Osteoblast (primary cell): ENCODE results near the gene RRAGC. TPM values are rescaled to one million over a fixed set of nuclear protein-coding genes. Genes with fewer than 3 reads are reported as not detected.

Experiments used
- DNase-seq: peaks from one replicate; pipeline ENCODE4 v3.0.0; 2011; ENCODE audit warnings: low spot score, mixed read lengths; ENCODE audit not compliant: insufficient read length; ENCODE audit errors: missing footprints
- H2AFZ ChIP-seq: 2 replicates; pipeline ENCODE4 v1.6.0; 2011; ENCODE audit warnings: mild to moderate bottlenecking, low read length
- H3K27ac ChIP-seq: 2 replicates; pipeline ENCODE4 v1.5.1; 2011; ENCODE audit warnings: mild to moderate bottlenecking, low read depth, low read length, moderate library complexity
- H3K27me3 ChIP-seq: 2 replicates; pipeline ENCODE4 v1.6.0; 2012; ENCODE audit warnings: mild to moderate bottlenecking, control low read depth, inconsistent platforms, low read length, moderate library complexity; ENCODE audit not compliant: insufficient read depth
- H3K36me3 ChIP-seq: 2 replicates; pipeline ENCODE4 v1.5.1; 2011; ENCODE audit warnings: mild to moderate bottlenecking, low read length, control low read depth, moderate library complexity; ENCODE audit not compliant: insufficient read depth
- H3K4me1 ChIP-seq: 2 replicates; pipeline ENCODE4 v1.5.1; 2011; ENCODE audit warnings: mild to moderate bottlenecking, low read length, control low read depth, moderate library complexity; ENCODE audit not compliant: insufficient read depth
- H3K4me2 ChIP-seq: 2 replicates; pipeline ENCODE4 v1.6.0; 2011; ENCODE audit warnings: mild to moderate bottlenecking, low read length; ENCODE audit not compliant: insufficient read depth
- H3K4me3 ChIP-seq: fragments of 200-600 bp; sonication (generic); 3 replicates; pipeline ENCODE4 v1.5.1; 2012; ENCODE audit warnings: mild to moderate bottlenecking, low read length, inconsistent platforms; ENCODE audit not compliant: insufficient read depth
- H3K79me2 ChIP-seq: 2 replicates; pipeline ENCODE4 v1.6.0; 2012; ENCODE audit warnings: mild to moderate bottlenecking, low read length, control low read depth, inconsistent platforms; ENCODE audit not compliant: insufficient read depth
- H3K9me3 ChIP-seq: 2 replicates; pipeline ENCODE4 v1.5.1; 2011; ENCODE audit warnings: low read depth, low read length, control low read depth
- H4K20me1 ChIP-seq: 2 replicates; pipeline ENCODE4 v1.6.0; 2012; ENCODE audit warnings: mild to moderate bottlenecking, low read length, control low read depth; ENCODE audit not compliant: insufficient read depth
- CTCF ChIP-seq: IDR thresholded peaks from 2 replicates; pipeline ENCODE4 v1.5.1; 2011; ENCODE audit warnings: mild to moderate bottlenecking, low read depth, low read length, moderate library complexity; ENCODE audit errors: extremely low read depth
- total RNA-seq: library from RNA; depleted of rRNA; stranded (reverse); fragments of >200 nt; gene quantifications from 2 replicates; pipeline ENCODE4 v1.2.3, GENCODE V29; 2012

The RRAGC gene
- total RNA-seq, 1 donor, result 57.9 TPM

- DNase-seq, result no peak
- H3K4me1 ChIP-seq, result peaks cover 10% of the 10 kb centered on the region
- H3K27me3 ChIP-seq, result no peaks in the 10 kb centered on the region
- no peak overlapping the region for H2AFZ ChIP-seq
- H3K79me2 ChIP-seq, result peaks cover 79% of the 10 kb centered on the region
- H3K4me2 ChIP-seq, result no peak overlapping the region
- TF ChIP-seq CTCF, result no peak
- H3K4me3 ChIP-seq, result no peak overlapping the region
- no peaks in the 10 kb centered on the region for H3K36me3 ChIP-seq
- no peak overlapping the region for H3K27ac ChIP-seq
- H3K9me3 ChIP-seq, result no peaks in the 10 kb centered on the region
- H4K20me1 ChIP-seq, result peaks cover 4% of the 10 kb centered on the region
These were observed 11.4 kb upstream of the RRAGC start for GRCh38 chr1:38870996-38871395.

- H2AFZ ChIP-seq, result no peak overlapping the region
- no peaks in the 10 kb centered on the region for H3K9me3 ChIP-seq
- DNase-seq, result no peak
- peaks cover 84% of the 10 kb centered on the region for H3K79me2 ChIP-seq
- peaks cover 4% of the 10 kb centered on the region for H4K20me1 ChIP-seq
- H3K4me1 ChIP-seq, result peaks cover 3% of the 10 kb centered on the region
- H3K4me2 ChIP-seq, result no peak overlapping the region
- no peak overlapping the region for H3K4me3 ChIP-seq
- H3K27me3 ChIP-seq, result no peaks in the 10 kb centered on the region
- H3K36me3 ChIP-seq, result no peaks in the 10 kb centered on the region
- no peak for TF ChIP-seq CTCF
- H3K27ac ChIP-seq, result no peak overlapping the region
These were observed 7.6 kb upstream of the RRAGC start for GRCh38 chr1:38867208-38867607.

GRCh38 chr1:38865112-38865715, 5.6 kb upstream of the RRAGC start:
- no peaks in the 10 kb centered on the region for H3K27me3 ChIP-seq
- no peak overlapping the region for H3K27ac ChIP-seq
- peaks cover 6% of the 10 kb centered on the region for H3K4me1 ChIP-seq
- no peak overlapping the region for H3K4me2 ChIP-seq
- no peak for TF ChIP-seq CTCF
- H2AFZ ChIP-seq, result no peak overlapping the region
- peaks cover 85% of the 10 kb centered on the region for H3K79me2 ChIP-seq
- H3K9me3 ChIP-seq, result no peaks in the 10 kb centered on the region
- DNase-seq, result no peak
- H3K4me3 ChIP-seq, result no peak overlapping the region
- H3K36me3 ChIP-seq, result no peaks in the 10 kb centered on the region
- no peaks in the 10 kb centered on the region for H4K20me1 ChIP-seq

GRCh38 chr1:38860454-38860795, 853 bp upstream of the RRAGC start:
- Histone ChIP-seq H3K27me3 (no peaks in the 10 kb centered on the region), H3K79me2 (peaks cover 92% of the 10 kb centered on the region), H3K9me3 (no peaks in the 10 kb centered on the region), H3K36me3 (peaks cover 14% of the 10 kb centered on the region), H3K4me2 (peak overlapping the region; percentile 85), H3K4me1 (peaks cover 17% of the 10 kb centered on the region), H3K4me3 (peak overlapping the region; percentile 80), H2AFZ (peak overlapping the region; percentile 87), H4K20me1 (peaks cover 17% of the 10 kb centered on the region), H3K27ac (peak overlapping the region; percentile 76)
- no peak for TF ChIP-seq CTCF
- peak; percentile 48 for DNase-seq
